HG03025 (cell line): ENCODE data around the gene ELOVL7.
A peak's percentile ranks its signal among the peaks of the same experiment; 100 is the strongest.
"Not testable (repeated sequence)": the region's sequence is repeated elsewhere in the genome, so short reads cannot be mapped to it uniquely, and the experiment has no call there.

Source experiments
- ATAC-seq: cut with Tn5 transposase; IDR thresholded peaks from one replicate; pipeline ENCODE4 v1.9.1; 2021; ENCODE audit warnings: mild to moderate bottlenecking, moderate library complexity; ENCODE audit not compliant: unreplicated experiment, low FRiP score

ELOVL7 gene

DNA sequence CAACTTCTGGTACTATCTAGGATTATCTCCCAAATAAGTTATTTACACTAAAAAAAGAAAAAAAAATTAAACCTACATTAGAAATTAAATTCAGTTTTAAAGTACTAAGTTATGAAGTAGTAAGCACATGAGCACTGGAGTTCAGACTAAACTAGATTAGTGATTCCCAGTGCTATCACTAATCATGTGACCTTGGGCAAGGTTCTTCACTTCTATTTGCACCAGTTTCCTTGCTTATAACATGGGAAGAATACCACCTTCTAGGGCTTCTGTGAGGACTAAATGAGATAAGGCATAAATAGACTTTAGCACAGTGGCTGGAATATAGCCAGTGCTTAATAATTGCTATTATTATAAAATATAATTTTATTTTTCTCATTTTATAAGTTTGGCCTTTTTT is 10.5 kb downstream of the ELOVL7 start:
- no peak for ATAC-seq

DNA sequence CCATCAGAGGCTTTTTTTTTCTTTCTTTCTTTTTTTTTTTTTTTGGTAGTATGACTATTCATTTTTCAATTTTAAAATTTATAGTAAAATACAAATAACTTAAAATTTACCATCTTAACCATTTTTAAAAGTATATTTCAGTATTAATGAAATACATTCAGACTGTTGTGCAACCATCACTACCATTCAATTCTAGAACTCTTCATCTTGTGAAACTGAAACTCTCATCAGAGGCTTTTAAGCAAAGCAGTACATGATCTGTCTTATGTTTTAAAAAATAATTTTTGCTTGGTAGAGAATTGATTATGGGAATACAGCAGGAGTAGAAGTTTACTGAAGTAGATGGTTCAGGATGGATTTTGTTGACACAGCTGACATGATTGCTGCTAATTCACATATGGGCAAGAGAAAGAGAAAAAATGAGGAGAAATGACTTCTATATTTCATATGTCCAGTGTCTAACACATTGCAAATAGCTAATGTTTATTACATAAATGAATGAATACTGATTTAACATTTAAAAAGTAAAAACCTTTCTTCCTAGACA is 13.4 kb downstream of the ELOVL7 start:
- no peak for ATAC-seq

GRCh38 chr5:60829490-60830266 is 14.4 kb downstream of the ELOVL7 start:
- ATAC-seq: no peak

GRCh38 chr5:60827201-60827600 is 16.9 kb downstream of the ELOVL7 start:
- no peak for ATAC-seq

- ATAC-seq: peak; percentile 63
These were observed 17.4 kb downstream of the ELOVL7 start for GRCh38 chr5:60826653-60827052.

- ATAC-seq: no peak
These were observed 20.5 kb downstream of the ELOVL7 start for GRCh38 chr5:60823574-60823973.

- no peak for ATAC-seq
These were observed 21.8 kb downstream of the ELOVL7 start for GRCh38 chr5:60822285-60822556.

DNA sequence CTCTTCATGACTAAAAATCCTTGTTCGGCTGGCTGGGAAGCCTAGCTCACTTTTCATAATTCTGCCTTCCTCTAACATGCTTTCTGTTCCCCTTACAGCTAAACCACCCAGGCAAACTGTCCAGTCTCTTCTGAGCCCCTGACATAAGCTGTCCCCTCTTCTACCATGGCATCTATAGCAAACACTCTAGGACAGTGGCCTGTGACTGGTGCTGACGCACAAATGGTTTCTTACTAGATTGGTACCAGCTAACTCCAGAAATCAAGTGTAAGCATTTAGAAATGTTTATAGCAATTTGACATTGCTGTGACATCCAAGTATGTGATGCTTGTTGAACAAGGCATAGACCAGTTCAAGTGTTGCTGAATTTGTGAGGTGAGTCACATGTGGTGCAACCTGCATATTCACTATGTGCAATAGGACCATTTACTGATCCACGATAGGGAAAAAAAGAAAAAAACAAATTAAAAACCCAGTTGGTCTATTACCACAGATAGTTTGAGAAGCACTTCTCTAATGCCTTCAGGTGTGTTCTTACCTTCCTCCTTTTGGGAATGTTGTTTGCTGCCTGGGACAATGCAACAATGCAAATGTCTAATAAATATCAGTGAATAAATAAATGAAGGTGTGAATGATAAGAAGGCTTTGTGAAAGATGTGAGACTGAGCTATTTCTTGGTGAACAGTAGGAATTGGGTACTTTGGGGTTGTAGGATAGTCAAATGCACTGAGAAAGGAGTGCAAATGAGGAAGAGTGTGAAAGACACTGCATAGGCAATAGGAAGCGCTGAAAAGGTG is 22.4 kb downstream of the ELOVL7 start:
- no peak for ATAC-seq

- no peak for ATAC-seq
These were observed 23.2 kb downstream of the ELOVL7 start for GRCh38 chr5:60820593-60821487.

DNA sequence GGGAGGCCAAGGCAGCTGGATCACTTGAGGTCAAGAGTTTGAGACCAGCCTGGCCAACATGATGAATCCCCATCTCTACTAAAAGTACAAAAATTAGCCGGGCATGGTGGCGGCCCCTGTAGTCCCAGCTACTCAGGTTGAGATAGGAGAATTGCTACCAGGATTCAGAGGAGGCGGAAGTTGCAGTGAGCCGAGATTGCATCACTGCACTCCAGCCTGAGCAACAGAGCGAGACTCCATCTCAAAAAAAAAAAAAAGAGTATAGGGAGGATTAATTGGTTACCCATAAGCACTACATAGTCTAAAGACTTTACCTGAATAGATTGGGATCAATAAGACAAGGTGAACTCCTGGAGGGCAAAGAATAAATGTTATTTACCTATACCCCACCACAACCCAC is 27.9 kb downstream of the ELOVL7 start:
- not testable (repeated sequence) for ATAC-seq

GRCh38 chr5:60814498-60814897 is 29.6 kb downstream of the ELOVL7 start:
- ATAC-seq: no peak

GRCh38 chr5:60812426-60812825 is 31.6 kb downstream of the ELOVL7 start:
- ATAC-seq: no peak

GRCh38 chr5:60811105-60811504 is 33.0 kb downstream of the ELOVL7 start:
- no peak for ATAC-seq

GRCh38 chr5:60810438-60811085 is 33.5 kb downstream of the ELOVL7 start:
- ATAC-seq: no peak

- no peak for ATAC-seq
These were observed 34.1 kb downstream of the ELOVL7 start for GRCh38 chr5:60809891-60810425.

DNA sequence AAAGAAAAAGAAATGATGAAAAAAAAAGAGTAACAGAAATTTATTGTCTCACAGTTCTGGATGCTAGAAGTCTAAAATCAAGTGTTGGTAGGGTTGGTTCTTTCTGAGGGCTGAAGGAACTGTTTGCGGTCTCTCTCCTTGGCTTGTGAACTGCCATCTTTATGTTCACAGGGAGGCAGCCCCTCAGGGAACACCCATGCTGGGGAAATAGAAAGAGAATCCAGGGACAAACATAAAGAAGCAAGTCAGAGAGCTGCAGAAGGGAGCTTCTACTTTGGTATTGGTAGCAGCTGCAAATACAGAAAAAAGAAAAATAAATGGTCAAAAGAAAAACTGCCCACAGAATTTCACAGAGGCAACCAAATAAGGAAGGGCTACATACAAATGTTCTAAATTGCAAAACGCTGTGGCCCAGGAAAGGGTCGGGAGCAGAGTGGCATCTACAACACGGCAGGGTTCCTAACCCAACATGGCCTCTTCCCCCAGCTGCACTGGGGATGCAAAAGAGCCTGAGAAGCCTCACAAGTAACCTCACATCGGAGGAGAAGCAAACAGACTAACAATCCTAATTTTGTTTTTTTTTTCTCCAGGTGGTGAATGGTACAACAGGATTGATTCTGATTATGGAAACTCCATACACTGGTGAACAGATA is 37.4 kb downstream of the ELOVL7 start:
- no peak for ATAC-seq

DNA sequence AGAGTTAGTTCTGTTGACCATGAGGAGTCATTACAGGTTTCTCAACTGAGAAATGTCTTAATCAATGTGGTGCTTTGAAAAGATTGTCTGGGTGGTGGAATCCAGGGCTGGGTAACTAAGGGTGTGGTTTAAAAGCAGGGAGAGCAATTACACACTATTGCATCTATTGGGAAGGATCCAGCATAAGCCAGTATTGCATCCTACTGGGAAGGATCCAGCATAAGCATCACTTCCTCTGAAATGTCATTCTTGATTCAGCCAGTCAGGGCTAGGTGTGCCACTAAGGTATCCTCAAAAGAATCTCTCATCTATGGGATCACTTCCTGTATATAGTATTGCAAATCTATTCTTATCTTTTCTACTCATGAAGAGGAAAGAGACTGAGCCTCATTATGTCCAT is 38.6 kb downstream of the ELOVL7 start:
- ATAC-seq: no peak

- ATAC-seq: no peak
These were observed 40.4 kb downstream of the ELOVL7 start for GRCh38 chr5:60803712-60804111.

GRCh38 chr5:60802986-60803385 is 41.1 kb downstream of the ELOVL7 start:
- no peak for ATAC-seq

DNA sequence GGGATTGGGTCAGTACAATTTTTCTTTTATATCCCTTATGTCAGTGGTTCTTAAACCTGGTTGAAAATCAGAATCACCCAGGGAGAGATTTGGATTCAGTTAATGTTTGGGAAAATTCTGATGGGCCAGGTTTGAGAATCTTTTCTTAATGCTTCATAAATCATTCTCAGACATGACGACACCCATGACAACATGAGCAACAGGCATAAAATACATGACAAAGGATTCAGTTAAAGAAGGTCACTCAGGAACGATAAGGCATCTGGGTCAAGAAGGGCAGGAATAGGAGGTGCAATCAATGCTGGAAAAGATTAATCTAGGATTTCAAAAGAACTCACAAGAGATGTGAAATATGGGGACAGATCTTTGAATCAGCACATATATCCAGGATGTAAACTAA is 41.8 kb downstream of the ELOVL7 start:
- no peak for ATAC-seq
